Subcutaneous abdominal adipose tissue (tissue), 5 donors: ENCODE results near the gene CPN2.

Experiments
- H3K27ac ChIP-seq: one replicate; pipeline ENCODE4 v1.7.0; 2013; ENCODE audit warnings: low read depth, mild to moderate bottlenecking, inconsistent platforms, low read length, moderate library complexity
- H3K27me3 ChIP-seq, 5 donors: one replicate each; pipeline ENCODE4 v1.7.0; 2013; ENCODE audit warnings: low read length in 5 of 5, inconsistent platforms in 1 of 5; ENCODE audit not compliant: control insufficient read depth in 5 of 5, insufficient read depth in 4 of 5
- H3K36me3 ChIP-seq, 5 donors: one replicate each; pipeline ENCODE4 v1.7.0; 2013; ENCODE audit warnings: low read length in 5 of 5; ENCODE audit not compliant: control insufficient read depth in 5 of 5, insufficient read depth in 5 of 5
- H3K4me1 ChIP-seq, 5 donors: one replicate each; pipeline ENCODE4 v1.7.0; 2013; ENCODE audit warnings: low read length in 5 of 5, mild to moderate bottlenecking in 3 of 5, moderate library complexity in 1 of 5; ENCODE audit not compliant: control insufficient read depth in 5 of 5, insufficient read depth in 5 of 5
- H3K4me3 ChIP-seq, 5 donors: one replicate each; pipeline ENCODE4 v1.7.0; 2013; ENCODE audit warnings: low read length in 5 of 5, low read depth in 1 of 5
- H3K9ac ChIP-seq, 5 donors: one replicate each; pipeline ENCODE4 v1.7.0; 2013; ENCODE audit warnings: low read length in 5 of 5, mild to moderate bottlenecking in 4 of 5, moderate library complexity in 3 of 5
- H3K9me3 ChIP-seq, 5 donors: one replicate each; pipeline ENCODE4 v1.7.0; 2013; ENCODE audit warnings: low read length in 5 of 5; ENCODE audit not compliant: control insufficient read depth in 5 of 5
- donor health status: healthy.
- donor health status: healthy.
- donor health status: healthy.
- donor health status: healthy.
- donor health status: healthy.

Gene CPN2

GRCh38 chr3:194312186-194312742 lies 38.9 kb downstream of the CPN2 start:
- H3K4me1 ChIP-seq = peaks cover 11 to 55% (median 47%) of the 10 kb centered on the region in 5 donors
- no peak overlapping the region for H3K9ac ChIP-seq
- no peaks in the 10 kb centered on the region for H3K36me3 ChIP-seq
- H3K27ac ChIP-seq = no peak overlapping the region
- peaks cover 0 to 4% (median 0%) of the 10 kb centered on the region in 5 donors for H3K27me3 ChIP-seq
- H3K9me3 ChIP-seq = no peaks in the 10 kb centered on the region
- H3K4me3 ChIP-seq = no peak overlapping the region

GRCh38 chr3:194311000-194311399 lies 40.1 kb downstream of the CPN2 start:
- Histone ChIP-seq H3K9me3 (no peaks in the 10 kb centered on the region), H3K4me3 (no peak overlapping the region), H3K4me1 (peaks cover 11 to 56% (median 53%) of the 10 kb centered on the region in 5 donors), H3K36me3 (no peaks in the 10 kb centered on the region), H3K27ac (no peak overlapping the region), H3K9ac (no peak overlapping the region), H3K27me3 (peaks cover 0 to 4% (median 0%) of the 10 kb centered on the region in 5 donors)

- Histone ChIP-seq H3K9ac (no peak overlapping the region), H3K9me3 (no peaks in the 10 kb centered on the region), H3K36me3 (no peaks in the 10 kb centered on the region), H3K27me3 (peaks cover 0 to 6% (median 0%) of the 10 kb centered on the region in 5 donors), H3K4me1 (peaks cover 10 to 52% (median 46%) of the 10 kb centered on the region in 5 donors), H3K4me3 (no peak overlapping the region), H3K27ac (no peak overlapping the region)
Measured at GRCh38 chr3:194310060-194310835, 40.9 kb downstream of the CPN2 start.

GRCh38 chr3:194308601-194309449 lies 42.3 kb downstream of the CPN2 start:
- H3K4me1 ChIP-seq = peaks cover 8 to 38% (median 35%) of the 10 kb centered on the region in 5 donors
- no peak overlapping the region for H3K9ac ChIP-seq
- H3K27me3 ChIP-seq = peaks cover 0 to 4% (median 0%) of the 10 kb centered on the region in 5 donors
- no peaks in the 10 kb centered on the region for H3K9me3 ChIP-seq
- H3K4me3 ChIP-seq = no peak overlapping the region
- no peak overlapping the region for H3K27ac ChIP-seq
- no peaks in the 10 kb centered on the region for H3K36me3 ChIP-seq

GRCh38 chr3:194307849-194308248 lies 43.3 kb downstream of the CPN2 start:
- no peak overlapping the region for H3K9ac ChIP-seq
- H3K27me3 ChIP-seq = peaks cover 0 to 4% (median 0%) of the 10 kb centered on the region in 5 donors
- H3K4me3 ChIP-seq = no peak overlapping the region
- peaks cover 6 to 30% (median 25%) of the 10 kb centered on the region in 5 donors for H3K4me1 ChIP-seq
- no peaks in the 10 kb centered on the region for H3K9me3 ChIP-seq
- no peaks in the 10 kb centered on the region for H3K36me3 ChIP-seq
- no peak overlapping the region for H3K27ac ChIP-seq

- no peaks in the 10 kb centered on the region for H3K9me3 ChIP-seq
- no peak overlapping the region for H3K27ac ChIP-seq
- H3K36me3 ChIP-seq = no peaks in the 10 kb centered on the region
- peaks cover 0 to 4% (median 0%) of the 10 kb centered on the region in 5 donors for H3K27me3 ChIP-seq
- H3K4me1 ChIP-seq = peaks cover 2 to 22% (median 17%) of the 10 kb centered on the region in 5 donors
- no peak overlapping the region for H3K9ac ChIP-seq
- H3K4me3 ChIP-seq = no peak overlapping the region
Measured at GRCh38 chr3:194306771-194307640, 44.1 kb downstream of the CPN2 start.

GRCh38 chr3:194306109-194306686 lies 44.9 kb downstream of the CPN2 start:
- Histone ChIP-seq H3K9me3 (no peaks in the 10 kb centered on the region), H3K36me3 (no peaks in the 10 kb centered on the region)

GRCh38 chr3:194305356-194306108 lies 45.6 kb downstream of the CPN2 start:
- Histone ChIP-seq H3K27ac (no peak overlapping the region), H3K36me3 (no peaks in the 10 kb centered on the region), H3K9me3 (no peaks in the 10 kb centered on the region), H3K9ac (no peak overlapping the region), H3K27me3 (peaks cover 0 to 4% (median 0%) of the 10 kb centered on the region in 5 donors), H3K4me3 (no peak overlapping the region), H3K4me1 (peaks cover 2 to 23% (median 9%) of the 10 kb centered on the region in 5 donors)

More at GRCh38 chr3:194306109-194306686, 44.9 kb downstream of the CPN2 start:
- Histone ChIP-seq H3K4me1 (peaks cover 2 to 22% (median 13%) of the 10 kb centered on the region in 5 donors), H3K27ac (no peak overlapping the region), H3K9ac (no peak overlapping the region), H3K4me3 (no peak overlapping the region), H3K27me3 (peaks cover 0 to 4% (median 0%) of the 10 kb centered on the region in 5 donors)
